MM.1S (cell line): ENCODE results near the gene DBNDD1.

Experiments used
- DNase-seq: peaks from one replicate; pipeline ENCODE4 v3.0.0-alpha.2; 2015
- H2AFZ ChIP-seq: fragments of 300-600 bp; sonication (generic); 2 replicates; pipeline ENCODE4 v1.6.0; 2016; ENCODE audit warnings: antibody characterized with exemption, low read length
- H3F3A ChIP-seq: fragments of 300-600 bp; sonication (generic); 2 replicates; pipeline ENCODE4 v1.6.1; 2016; ENCODE audit warnings: mild to moderate bottlenecking, antibody characterized with exemption, low read length, moderate library complexity, mixed read lengths; ENCODE audit not compliant: insufficient read depth
- H3K27ac ChIP-seq: fragments of 300-600 bp; sonication (generic); 2 replicates; pipeline ENCODE4 v1.5.1; 2016; ENCODE audit warnings: mild to moderate bottlenecking, low read length
- H3K27me3 ChIP-seq: fragments of 300-600 bp; sonication (generic); replicated peaks from 2 replicates; pipeline ENCODE4 v1.6.0; 2016; ENCODE audit warnings: low read length; ENCODE audit not compliant: insufficient read depth
- H3K36me3 ChIP-seq: fragments of 300-600 bp; sonication (generic); replicated peaks from 2 replicates; pipeline ENCODE4 v1.6.1; 2016; ENCODE audit warnings: mild to moderate bottlenecking, low read length, mixed read lengths; ENCODE audit not compliant: insufficient read depth
- H3K4me1 ChIP-seq: fragments of 300-600 bp; sonication (generic); 2 replicates; pipeline ENCODE4 v1.6.1; 2016; ENCODE audit warnings: low read length, mixed read lengths
- H3K4me2 ChIP-seq: fragments of 300-600 bp; sonication (generic); 2 replicates; pipeline ENCODE4 v1.6.0; 2016; ENCODE audit warnings: low read depth, low read length
- H3K4me3 ChIP-seq: fragments of 300-600 bp; sonication (generic); 2 replicates; pipeline ENCODE4 v1.5.1; 2016; ENCODE audit warnings: low read length, mixed read lengths
- H3K79me2 ChIP-seq: fragments of 300-600 bp; sonication (generic); 2 replicates; pipeline ENCODE4 v1.6.1; 2016; ENCODE audit warnings: mixed run types, low read length, mixed read lengths
- H3K9ac ChIP-seq: fragments of 300-600 bp; sonication (generic); 2 replicates; pipeline ENCODE4 v1.6.1; 2016; ENCODE audit warnings: low read length, mixed read lengths
- H3K9me2 ChIP-seq: fragments of 300-600 bp; sonication (generic); replicated peaks from 2 replicates; pipeline ENCODE4 v1.6.1; 2016; ENCODE audit warnings: mild to moderate bottlenecking, low read length, mixed read lengths; ENCODE audit not compliant: insufficient read depth
- H3K9me3 ChIP-seq: fragments of 300-600 bp; sonication (generic); replicated peaks from 2 replicates; pipeline ENCODE4 v1.6.1; 2016; ENCODE audit warnings: mild to moderate bottlenecking, low read length, mixed read lengths; ENCODE audit not compliant: insufficient read depth
- H4K20me1 ChIP-seq: fragments of 300-600 bp; sonication (generic); 2 replicates; pipeline ENCODE4 v1.6.1; 2016; ENCODE audit warnings: mild to moderate bottlenecking, low read length, moderate library complexity, mixed read lengths; ENCODE audit not compliant: insufficient read depth
- CTCF ChIP-seq: fragments of 300-600 bp; sonication (generic); IDR thresholded peaks from 2 replicates; pipeline ENCODE4 v1.5.1; 2016; ENCODE audit warnings: antibody characterized with exemption, low read length, mixed read lengths
- EZH2 ChIP-seq: fragments of 300-600 bp; sonication (generic); optimal IDR thresholded peaks from 2 replicates; pipeline ENCODE3; 2017; ENCODE audit warnings: low read depth, mild to moderate bottlenecking, antibody characterized with exemption, low read length, mixed read lengths
- EZH2phosphoT487 ChIP-seq: fragments of 300-600 bp; sonication (generic); IDR thresholded peaks from 2 replicates; pipeline ENCODE4 v1.6.1; 2018; ENCODE audit warnings: antibody characterized with exemption, low read length

DBNDD1 gene

GRCh38 chr16:90016339-90016950 lies 2.8 kb downstream of the DBNDD1 start:
- no peaks in the 10 kb centered on the region for H3K9me3 ChIP-seq
- H3K9ac ChIP-seq: no peak overlapping the region

GRCh38 chr16:90015586-90016338 lies 3.5 kb downstream of the DBNDD1 start:
- Histone ChIP-seq H3K27me3 (no peaks in the 10 kb centered on the region), H3K27ac (no peak overlapping the region), H3K36me3 (no peaks in the 10 kb centered on the region), H3K4me1 (no peaks in the 10 kb centered on the region), H3K79me2 (no peaks in the 10 kb centered on the region), H3K9me3 (no peaks in the 10 kb centered on the region), H3F3A (no peaks in the 10 kb centered on the region), H3K9me2 (no peaks in the 10 kb centered on the region), H3K9ac (no peak overlapping the region), H4K20me1 (no peaks in the 10 kb centered on the region), H3K4me2 (no peak overlapping the region), H3K4me3 (no peak overlapping the region), H2AFZ (no peak overlapping the region)
- DNase-seq: no peak
- TF ChIP-seq EZH2 (no peak), CTCF (no peak), EZH2phosphoT487 (no peak)

More at GRCh38 chr16:90016339-90016950, 2.8 kb downstream of the DBNDD1 start:
- Histone ChIP-seq H3K27me3 (no peaks in the 10 kb centered on the region), H3K79me2 (no peaks in the 10 kb centered on the region), H4K20me1 (no peaks in the 10 kb centered on the region), H3K4me2 (no peak overlapping the region), H3K9me2 (no peaks in the 10 kb centered on the region), H3K4me1 (no peaks in the 10 kb centered on the region), H2AFZ (no peak overlapping the region), H3K36me3 (no peaks in the 10 kb centered on the region), H3K27ac (no peak overlapping the region), H3F3A (no peaks in the 10 kb centered on the region), H3K4me3 (no peak overlapping the region)
- DNase-seq: no peak
- TF ChIP-seq EZH2 (no peak), CTCF (no peak), EZH2phosphoT487 (no peak)

- Histone ChIP-seq H3K4me3 (no peak overlapping the region), H3K9me2 (no peaks in the 10 kb centered on the region), H3K9ac (no peak overlapping the region), H2AFZ (no peak overlapping the region), H3K4me2 (no peak overlapping the region), H3F3A (no peaks in the 10 kb centered on the region), H3K4me1 (no peaks in the 10 kb centered on the region), H3K27me3 (no peaks in the 10 kb centered on the region), H3K9me3 (no peaks in the 10 kb centered on the region), H3K27ac (no peak overlapping the region), H3K36me3 (no peaks in the 10 kb centered on the region), H3K79me2 (no peaks in the 10 kb centered on the region), H4K20me1 (no peaks in the 10 kb centered on the region)
- TF ChIP-seq CTCF (no peak), EZH2 (no peak), EZH2phosphoT487 (no peak)
- no peak for DNase-seq
Measured at GRCh38 chr16:90012991-90013745, 6.1 kb downstream of the DBNDD1 start.
